Neuron (in vitro differentiated cells): ENCODE measurements around the gene FIGNL2.

Experiments used
- H2AFZ ChIP-seq: one replicate; pipeline ENCODE4 v1.6.1; 2013; ENCODE audit warnings: low read depth, mild to moderate bottlenecking, inconsistent platforms, low read length, moderate library complexity
- H3K27me3 ChIP-seq: one replicate; pipeline ENCODE4 v1.6.1; 2013; ENCODE audit warnings: low read length; ENCODE audit not compliant: insufficient read depth
- H3K36me3 ChIP-seq: one replicate; pipeline ENCODE4 v1.6.1; 2013; ENCODE audit warnings: low read length; ENCODE audit not compliant: insufficient read depth
- H3K4me1 ChIP-seq: one replicate; pipeline ENCODE4 v1.6.1; 2013; ENCODE audit warnings: low read length; ENCODE audit not compliant: insufficient read depth
- H3K4me3 ChIP-seq: 2 replicates; pipeline ENCODE4 v1.5.1; 2013; ENCODE audit warnings: mild to moderate bottlenecking, low read length, moderate library complexity
- H3K9me3 ChIP-seq: one replicate; pipeline ENCODE4 v1.6.1; 2013; ENCODE audit warnings: low read length

FIGNL2 gene

DNA sequence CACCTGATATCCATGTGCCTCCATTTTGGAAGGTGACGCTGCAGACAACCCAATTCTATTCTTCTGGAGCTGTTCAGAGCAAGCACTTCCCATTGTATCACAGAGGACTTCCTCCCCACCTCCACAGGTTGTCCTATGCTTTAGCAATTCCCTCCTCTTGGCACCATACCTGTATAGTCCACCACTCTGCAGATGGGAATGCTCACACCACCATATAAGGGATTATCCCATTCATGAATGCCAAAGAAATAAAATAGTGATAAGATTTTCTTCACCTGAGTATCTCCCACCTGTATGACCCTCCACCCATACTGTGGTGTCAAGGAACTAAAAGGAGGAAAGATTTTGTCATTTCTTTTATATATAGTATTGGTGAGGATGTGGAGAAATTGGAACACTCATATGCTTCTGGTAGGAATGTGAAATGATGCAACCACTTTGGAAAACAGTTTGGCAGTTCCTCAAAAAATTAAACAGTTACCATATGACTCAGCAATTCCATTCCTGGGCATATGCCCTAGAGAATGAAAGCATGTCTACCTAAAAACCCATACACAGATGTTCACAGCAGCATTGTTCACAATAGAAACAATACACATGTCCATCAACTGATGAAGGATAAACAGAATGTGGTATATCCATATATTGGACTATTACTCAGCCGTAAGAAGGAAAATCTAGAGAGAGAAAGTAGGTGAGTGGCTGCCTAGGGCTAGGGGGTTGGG, 75.2 kb downstream of the FIGNL2 start:
- H3K36me3 ChIP-seq, result peaks cover 66% of the 10 kb centered on the region
- no peak overlapping the region for H2AFZ ChIP-seq
- H3K27me3 ChIP-seq, result no peaks in the 10 kb centered on the region
- H3K4me3 ChIP-seq, result no peak overlapping the region
- no peaks in the 10 kb centered on the region for H3K4me1 ChIP-seq
- H3K9me3 ChIP-seq, result peaks cover 14% of the 10 kb centered on the region

DNA sequence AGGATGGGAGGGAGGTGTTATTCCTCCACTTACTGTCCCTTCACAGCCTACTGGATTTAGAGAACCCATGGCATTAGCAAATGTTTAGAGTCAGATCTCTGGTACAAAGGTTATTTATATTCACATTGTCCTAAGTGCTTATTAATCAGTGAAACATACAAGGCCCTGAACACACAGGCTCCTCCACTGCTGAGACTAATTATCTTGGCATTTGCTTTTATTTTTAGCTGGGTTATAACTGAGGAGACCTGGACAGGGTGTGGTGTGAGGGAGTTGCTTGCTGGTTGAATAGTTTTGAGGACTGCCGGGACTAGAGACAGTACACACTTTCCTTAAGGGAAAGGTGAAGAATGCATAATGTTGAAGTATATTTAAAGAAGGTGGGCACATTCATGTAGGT, 77.5 kb downstream of the FIGNL2 start:
- H3K27me3 ChIP-seq, result no peaks in the 10 kb centered on the region
- H3K36me3 ChIP-seq, result peaks cover 80% of the 10 kb centered on the region
- no peak overlapping the region for H3K4me3 ChIP-seq
- no peaks in the 10 kb centered on the region for H3K4me1 ChIP-seq
- H3K9me3 ChIP-seq, result peaks cover 14% of the 10 kb centered on the region
- H2AFZ ChIP-seq, result no peak overlapping the region
